Endothelial cell of umbilical vein (primary cell): ENCODE results near the gene CENPL.

ENCODE experiments used
- EZH2 ChIP-seq: IDR thresholded peaks from 2 replicates; pipeline ENCODE4 v1.6.1; 2012; ENCODE audit warnings: borderline replicate concordance, low read depth, mild to moderate bottlenecking, moderate library complexity, low read length, inconsistent platforms; ENCODE audit not compliant: severe bottlenecking
- FOS ChIP-seq: IDR thresholded peaks from 2 replicates; pipeline ENCODE4 v1.6.1; 2011; ENCODE audit warnings: mild to moderate bottlenecking, low read length, moderate library complexity, borderline replicate concordance; ENCODE audit not compliant: insufficient read depth
- JUN ChIP-seq: IDR thresholded peaks from 2 replicates; pipeline ENCODE4 v1.6.1; 2011; ENCODE audit warnings: borderline replicate concordance, low read depth; ENCODE audit not compliant: insufficient read length, insufficient read depth
- MYC ChIP-seq: IDR thresholded peaks from one replicate; pipeline ENCODE4 v1.6.1; 2011; ENCODE audit warnings: mild to moderate bottlenecking, low read depth, low read length
- POLR2A ChIP-seq: IDR thresholded peaks from 2 replicates; pipeline ENCODE4 v1.6.1; 2012; ENCODE audit warnings: low read depth, mild to moderate bottlenecking, control low read depth, low read length
- POLR2AphosphoS5 ChIP-seq: IDR thresholded peaks from 2 replicates; pipeline ENCODE4 v1.6.1; 2012; ENCODE audit warnings: low read depth, mild to moderate bottlenecking, control low read depth, low read length, moderate library complexity; ENCODE audit not compliant: insufficient read depth
- TF ChIP-seq, protein P1 (sequence below), 2 donors: IDR thresholded peaks; 1 replicate in 1 of 2; 2 replicates in 1 of 2; pipeline ENCODE4 v1.5.1; 2011; ENCODE audit warnings: low read length in 2 of 2, mild to moderate bottlenecking in 2 of 2, moderate library complexity in 2 of 2, control low read depth in 1 of 2, inconsistent platforms in 1 of 2, low read depth in 1 of 2; ENCODE audit not compliant: insufficient read depth in 1 of 2; ENCODE audit errors: extremely low read depth in 1 of 2

DNA sequence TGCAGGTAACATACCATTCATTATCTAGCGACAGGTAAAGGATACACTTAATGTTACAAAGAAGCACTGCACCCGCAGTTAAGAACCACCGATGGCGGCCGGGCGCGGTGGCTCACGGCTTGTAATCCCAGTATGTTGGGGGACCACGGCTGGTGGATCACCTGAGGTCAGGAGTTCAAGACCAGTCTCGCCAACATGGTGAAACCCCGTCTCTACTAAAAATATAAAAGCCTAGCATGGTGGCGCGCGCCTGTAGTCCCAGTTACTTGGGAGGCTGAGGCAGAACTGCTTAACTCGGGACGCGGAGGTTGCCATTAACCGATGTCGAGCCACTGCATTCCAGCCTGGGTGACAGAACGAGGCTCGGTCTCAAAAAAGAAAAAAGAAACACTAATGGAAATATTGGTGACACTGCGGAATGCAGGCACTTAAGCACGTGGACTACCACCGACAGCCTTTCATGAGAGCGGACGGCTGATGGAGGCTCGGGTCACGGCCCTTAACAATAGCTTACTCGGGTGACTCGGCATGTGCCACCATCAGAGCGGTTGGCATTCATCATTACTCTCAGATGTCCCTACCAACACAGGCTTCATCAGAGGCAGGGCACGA lies 42.6 kb upstream of the CENPL start:
- TF ChIP-seq, protein P1, sequence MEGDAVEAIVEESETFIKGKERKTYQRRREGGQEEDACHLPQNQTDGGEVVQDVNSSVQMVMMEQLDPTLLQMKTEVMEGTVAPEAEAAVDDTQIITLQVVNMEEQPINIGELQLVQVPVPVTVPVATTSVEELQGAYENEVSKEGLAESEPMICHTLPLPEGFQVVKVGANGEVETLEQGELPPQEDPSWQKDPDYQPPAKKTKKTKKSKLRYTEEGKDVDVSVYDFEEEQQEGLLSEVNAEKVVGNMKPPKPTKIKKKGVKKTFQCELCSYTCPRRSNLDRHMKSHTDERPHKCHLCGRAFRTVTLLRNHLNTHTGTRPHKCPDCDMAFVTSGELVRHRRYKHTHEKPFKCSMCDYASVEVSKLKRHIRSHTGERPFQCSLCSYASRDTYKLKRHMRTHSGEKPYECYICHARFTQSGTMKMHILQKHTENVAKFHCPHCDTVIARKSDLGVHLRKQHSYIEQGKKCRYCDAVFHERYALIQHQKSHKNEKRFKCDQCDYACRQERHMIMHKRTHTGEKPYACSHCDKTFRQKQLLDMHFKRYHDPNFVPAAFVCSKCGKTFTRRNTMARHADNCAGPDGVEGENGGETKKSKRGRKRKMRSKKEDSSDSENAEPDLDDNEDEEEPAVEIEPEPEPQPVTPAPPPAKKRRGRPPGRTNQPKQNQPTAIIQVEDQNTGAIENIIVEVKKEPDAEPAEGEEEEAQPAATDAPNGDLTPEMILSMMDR (IDR thresholded peaks at IDR 0.05; ENCODE audit: extremely low read depth in 1 of 2, insufficient read depth in 1 of 2, low read depth in 1 of 2, low read length in 2 of 2): no peak
- TF ChIP-seq FOS (no peak), POLR2AphosphoS5 (no peak), MYC (no peak), EZH2 (no peak), POLR2A (no peak), JUN (no peak)
